Astrocyte (in vitro differentiated cells and primary cell): ENCODE measurements around the gene GPR139. TPM values are rescaled to one million over a fixed set of nuclear protein-coding genes. Genes with fewer than 3 reads are reported as not detected.

Experiments
- DNase-seq: peaks from one replicate; pipeline ENCODE4 v3.0.0-alpha.2; 2010; ENCODE audit warnings: low read depth
- FAIRE-seq: peaks from 2 replicates; lab custom pipeline; 2011; peaks lifted over from hg19 to GRCh38; lab: Jason Lieb, UNC
- H2AFZ ChIP-seq: 2 replicates; pipeline ENCODE4 v1.6.0; 2012; ENCODE audit warnings: low read depth, low read length, inconsistent platforms
- H3K27ac ChIP-seq: 2 replicates; pipeline ENCODE4 v1.5.1; 2011; ENCODE audit warnings: low read depth, low read length, inconsistent platforms
- H3K27me3 ChIP-seq: 2 replicates; pipeline ENCODE4 v1.6.0; 2011; ENCODE audit warnings: low read length, inconsistent platforms; ENCODE audit not compliant: insufficient read depth
- H3K36me3 ChIP-seq: 2 replicates; pipeline ENCODE4 v1.5.1; 2011; ENCODE audit warnings: low read length, inconsistent platforms; ENCODE audit not compliant: insufficient read depth
- H3K4me1 ChIP-seq: 2 replicates; pipeline ENCODE4 v1.5.1; 2011; ENCODE audit warnings: low read length, inconsistent platforms; ENCODE audit not compliant: insufficient read depth
- H3K4me2 ChIP-seq: 2 replicates; pipeline ENCODE4 v1.6.0; 2012; ENCODE audit warnings: low read length, inconsistent platforms
- H3K4me3 ChIP-seq: 2 replicates; pipeline ENCODE4 v1.5.1; 2011; ENCODE audit warnings: low read depth, mild to moderate bottlenecking, low read length, inconsistent platforms; ENCODE audit not compliant: insufficient read depth
- H3K79me2 ChIP-seq: 2 replicates; pipeline ENCODE4 v1.6.0; 2012; ENCODE audit warnings: mild to moderate bottlenecking, low read length, inconsistent platforms; ENCODE audit not compliant: insufficient read depth
- H3K9ac ChIP-seq: 2 replicates; pipeline ENCODE4 v1.6.0; 2012; ENCODE audit warnings: mild to moderate bottlenecking, low read length, inconsistent platforms
- H3K9me3 ChIP-seq: 2 replicates; pipeline ENCODE4 v1.5.1; 2012; ENCODE audit warnings: low read depth, mild to moderate bottlenecking, low read length, inconsistent platforms; ENCODE audit not compliant: insufficient read depth
- H4K20me1 ChIP-seq: 2 replicates; pipeline ENCODE4 v1.6.0; 2012; ENCODE audit warnings: low read length, inconsistent platforms; ENCODE audit not compliant: insufficient read depth
- H3K27ac Mint-ChIP-seq: one replicate; pipeline ENCODE4 v1.8.0; 2021; ENCODE audit warnings: mild to moderate bottlenecking, mixed read lengths; ENCODE audit not compliant: unreplicated experiment
- H3K27me3 Mint-ChIP-seq: one replicate; pipeline ENCODE4 v1.8.0; 2021; ENCODE audit warnings: low read depth, mixed read lengths; ENCODE audit not compliant: unreplicated experiment
- H3K36me3 Mint-ChIP-seq: one replicate; pipeline ENCODE4 v1.8.0; 2021; ENCODE audit warnings: low read depth, mixed read lengths; ENCODE audit not compliant: unreplicated experiment
- H3K4me1 Mint-ChIP-seq: one replicate; pipeline ENCODE4 v1.8.0; 2021; ENCODE audit warnings: low read depth, mixed read lengths; ENCODE audit not compliant: unreplicated experiment
- H3K4me3 Mint-ChIP-seq: one replicate; pipeline ENCODE4 v1.8.0; 2021; ENCODE audit warnings: mild to moderate bottlenecking, moderate library complexity, mixed read lengths; ENCODE audit not compliant: unreplicated experiment
- H3K9me3 Mint-ChIP-seq: one replicate; pipeline ENCODE4 v1.8.0; 2021; ENCODE audit warnings: mild to moderate bottlenecking, mixed read lengths; ENCODE audit not compliant: unreplicated experiment
- EZH2 ChIP-seq: IDR thresholded peaks from 2 replicates; pipeline ENCODE4 v1.6.1; 2012; ENCODE audit warnings: mild to moderate bottlenecking, low read length, inconsistent platforms; ENCODE audit not compliant: insufficient read depth
- total RNA-seq: library from RNA; stranded (reverse); gene quantifications from 2 replicates; pipeline ENCODE4 v1.2.1, GENCODE V29; 2021
- TF ChIP-seq, protein P1 (sequence below): IDR thresholded peaks from 2 replicates; pipeline ENCODE4 v1.5.1; 2011; ENCODE audit warnings: low read depth, mild to moderate bottlenecking, inconsistent platforms, low read length, moderate library complexity; ENCODE audit not compliant: insufficient read depth

Gene GPR139
- total RNA-seq, 1 donor from 2014 or later, result not detected

DNA sequence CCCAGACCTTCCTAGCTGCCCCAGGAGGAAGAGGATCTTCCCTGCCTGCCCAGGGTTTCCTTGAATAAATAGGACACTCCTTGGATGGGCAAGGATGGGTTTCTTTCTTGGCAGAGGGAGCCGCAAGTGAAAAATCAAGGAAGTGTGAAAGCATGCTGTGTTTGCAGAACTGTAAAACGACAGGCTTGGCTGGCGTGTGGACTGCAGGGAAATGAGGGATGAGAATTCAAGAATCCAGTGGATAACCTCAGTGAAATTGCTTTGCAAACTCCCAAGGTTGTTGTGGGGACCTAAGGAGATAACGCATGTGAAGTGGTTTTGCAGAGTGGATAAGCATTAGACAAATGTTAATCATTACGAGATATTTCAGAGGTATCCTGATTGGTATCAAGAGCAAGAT, 20.4 kb downstream of the GPR139 start:
- H3K36me3 Mint-ChIP-seq, result no peaks in the 10 kb centered on the region
- Histone ChIP-seq H3K4me1 (no peaks in the 10 kb centered on the region), H4K20me1 (no peaks in the 10 kb centered on the region), H2AFZ (no peak overlapping the region), H3K9me3 (no peaks in the 10 kb centered on the region), H3K4me3 (no peak overlapping the region), H3K36me3 (no peaks in the 10 kb centered on the region), H3K4me2 (no peak overlapping the region), H3K79me2 (no peaks in the 10 kb centered on the region), H3K27ac (no peak overlapping the region), H3K9ac (no peak overlapping the region), H3K27me3 (no peaks in the 10 kb centered on the region)
- FAIRE-seq, result no peak
- peaks cover 1% of the 10 kb centered on the region for H3K9me3 Mint-ChIP-seq
- no peak for TF ChIP-seq EZH2
- TF ChIP-seq, protein P1, sequence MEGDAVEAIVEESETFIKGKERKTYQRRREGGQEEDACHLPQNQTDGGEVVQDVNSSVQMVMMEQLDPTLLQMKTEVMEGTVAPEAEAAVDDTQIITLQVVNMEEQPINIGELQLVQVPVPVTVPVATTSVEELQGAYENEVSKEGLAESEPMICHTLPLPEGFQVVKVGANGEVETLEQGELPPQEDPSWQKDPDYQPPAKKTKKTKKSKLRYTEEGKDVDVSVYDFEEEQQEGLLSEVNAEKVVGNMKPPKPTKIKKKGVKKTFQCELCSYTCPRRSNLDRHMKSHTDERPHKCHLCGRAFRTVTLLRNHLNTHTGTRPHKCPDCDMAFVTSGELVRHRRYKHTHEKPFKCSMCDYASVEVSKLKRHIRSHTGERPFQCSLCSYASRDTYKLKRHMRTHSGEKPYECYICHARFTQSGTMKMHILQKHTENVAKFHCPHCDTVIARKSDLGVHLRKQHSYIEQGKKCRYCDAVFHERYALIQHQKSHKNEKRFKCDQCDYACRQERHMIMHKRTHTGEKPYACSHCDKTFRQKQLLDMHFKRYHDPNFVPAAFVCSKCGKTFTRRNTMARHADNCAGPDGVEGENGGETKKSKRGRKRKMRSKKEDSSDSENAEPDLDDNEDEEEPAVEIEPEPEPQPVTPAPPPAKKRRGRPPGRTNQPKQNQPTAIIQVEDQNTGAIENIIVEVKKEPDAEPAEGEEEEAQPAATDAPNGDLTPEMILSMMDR, result no peak
- peaks cover 45% of the 10 kb centered on the region for H3K27me3 Mint-ChIP-seq
- no peak overlapping the region for H3K4me3 Mint-ChIP-seq
- H3K4me1 Mint-ChIP-seq, result no peaks in the 10 kb centered on the region
- no peak for DNase-seq
- H3K27ac Mint-ChIP-seq, result no peak overlapping the region

DNA sequence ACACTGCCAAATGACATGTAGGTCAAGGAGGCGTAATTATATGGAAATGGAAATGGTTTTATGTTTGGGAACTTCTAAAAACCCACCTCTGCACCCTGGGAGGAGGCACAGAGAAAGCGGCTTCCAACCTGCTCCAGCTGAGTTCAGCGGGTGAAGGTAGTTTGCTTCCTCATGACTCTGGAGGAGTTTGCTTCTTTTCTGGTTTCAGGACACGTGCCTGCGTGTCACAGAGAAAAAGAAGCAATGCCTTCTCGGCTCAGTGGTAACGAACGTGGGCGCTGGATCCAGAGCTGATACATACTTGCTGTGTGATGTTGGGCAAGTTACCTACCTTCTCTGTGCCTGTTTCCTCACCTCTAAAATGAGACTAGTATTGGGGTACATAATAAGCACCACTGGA, 22.1 kb downstream of the GPR139 start:
- FAIRE-seq, result no peak
- Mint-ChIP-seq H3K27me3 (peaks cover 44% of the 10 kb centered on the region), H3K4me1 (no peaks in the 10 kb centered on the region), H3K9me3 (no peaks in the 10 kb centered on the region), H3K36me3 (no peaks in the 10 kb centered on the region), H3K27ac (no peak overlapping the region), H3K4me3 (no peak overlapping the region)
- no peak for DNase-seq
- H3K9me3 ChIP-seq, result no peaks in the 10 kb centered on the region
- H4K20me1 ChIP-seq, result no peaks in the 10 kb centered on the region
- H3K4me1 ChIP-seq, result no peaks in the 10 kb centered on the region
- H3K27me3 ChIP-seq, result no peaks in the 10 kb centered on the region
- H3K4me3 ChIP-seq, result no peak overlapping the region
- H3K36me3 ChIP-seq, result no peaks in the 10 kb centered on the region
- no peaks in the 10 kb centered on the region for H3K79me2 ChIP-seq
- H3K9ac ChIP-seq, result no peak overlapping the region
- no peak overlapping the region for H2AFZ ChIP-seq
- H3K27ac ChIP-seq, result no peak overlapping the region
- TF ChIP-seq, protein P1, result no peak
- no peak for TF ChIP-seq EZH2
- H3K4me2 ChIP-seq, result no peak overlapping the region

DNA sequence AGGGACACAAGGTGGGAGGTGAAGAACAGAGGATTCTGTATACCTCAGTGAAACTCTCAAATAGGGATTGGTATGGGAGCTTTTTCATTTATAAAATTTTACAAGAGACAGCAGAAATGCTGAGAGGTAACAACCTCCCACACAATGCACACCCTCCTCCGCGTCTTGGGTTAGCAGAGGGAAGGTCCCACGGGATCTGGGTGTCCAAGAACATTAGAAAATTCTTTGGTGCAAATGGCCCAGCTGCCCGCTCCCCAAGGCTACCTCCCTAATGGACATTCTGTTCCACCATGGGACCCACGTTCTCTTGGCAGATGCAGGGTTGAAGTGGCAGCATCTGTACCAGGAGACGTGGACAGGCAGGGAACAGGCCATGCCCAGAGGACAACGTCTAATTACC, 22.5 kb downstream of the GPR139 start:
- DNase-seq, result no peak
- no peak for TF ChIP-seq EZH2
- TF ChIP-seq, protein P1, result no peak

More for the DNA sequence above, 22.5 kb downstream of the GPR139 start:
- Histone ChIP-seq H3K4me1 (no peaks in the 10 kb centered on the region), H3K36me3 (no peaks in the 10 kb centered on the region), H3K27ac (no peak overlapping the region), H3K4me2 (no peak overlapping the region), H2AFZ (no peak overlapping the region), H3K9me3 (no peaks in the 10 kb centered on the region), H4K20me1 (no peaks in the 10 kb centered on the region), H3K27me3 (no peaks in the 10 kb centered on the region), H3K9ac (no peak overlapping the region), H3K79me2 (no peaks in the 10 kb centered on the region), H3K4me3 (no peak overlapping the region)
- no peak for FAIRE-seq
- H3K36me3 Mint-ChIP-seq, result no peaks in the 10 kb centered on the region
- no peak overlapping the region for H3K4me3 Mint-ChIP-seq
- peaks cover 47% of the 10 kb centered on the region for H3K27me3 Mint-ChIP-seq
- H3K27ac Mint-ChIP-seq, result no peak overlapping the region
- H3K9me3 Mint-ChIP-seq, result no peaks in the 10 kb centered on the region
- H3K4me1 Mint-ChIP-seq, result no peaks in the 10 kb centered on the region
